NT2/D1 (cell line): ENCODE measurements around the gene PRKAA1.
"Not testable (repeated sequence)": the region's sequence is repeated elsewhere in the genome, so short reads cannot be mapped to it uniquely, and the experiment has no call there.

Experiments
- DNase-seq: peaks from one replicate; pipeline ENCODE4 v3.0.0-alpha.2; 2011; ENCODE audit warnings: low read depth, low spot score
- H3K27me3 ChIP-seq: 2 replicates; pipeline ENCODE4 v1.6.0; 2011; ENCODE audit warnings: mild to moderate bottlenecking; ENCODE audit not compliant: insufficient read length, insufficient read depth
- H3K36me3 ChIP-seq: 2 replicates; pipeline ENCODE4 v1.6.1; 2011; ENCODE audit warnings: mild to moderate bottlenecking, low read length, mixed read lengths; ENCODE audit not compliant: insufficient read depth, insufficient read length
- H3K4me1 ChIP-seq: 2 replicates; pipeline ENCODE4 v1.5.1; 2011; ENCODE audit not compliant: insufficient read depth, insufficient read length
- H3K4me3 ChIP-seq: 2 replicates; pipeline ENCODE4 v1.5.1; 2011; ENCODE audit warnings: low read depth; ENCODE audit not compliant: insufficient read length
- H3K9ac ChIP-seq: 2 replicates; pipeline ENCODE4 v1.6.0; 2011; ENCODE audit warnings: low read depth; ENCODE audit not compliant: insufficient read length
- H3K9me3 ChIP-seq: 2 replicates; pipeline ENCODE4 v1.5.1; 2011; ENCODE audit warnings: mild to moderate bottlenecking, low read length; ENCODE audit not compliant: insufficient read depth
- SUZ12 ChIP-seq: IDR thresholded peaks from 2 replicates; pipeline ENCODE4 v1.6.1; 2011; ENCODE audit not compliant: insufficient read length, insufficient read depth; ENCODE audit errors: extremely low read depth
- YY1 ChIP-seq: IDR thresholded peaks from 2 replicates; pipeline ENCODE4 v1.6.1; 2011; ENCODE audit not compliant: insufficient read length, insufficient read depth
- ZNF274 ChIP-seq: IDR thresholded peaks from 2 replicates; pipeline ENCODE4 v1.6.1; 2011; ENCODE audit warnings: mild to moderate bottlenecking, low read depth, low read length

The PRKAA1 gene

GRCh38 chr5:40828690-40829661, 30.8 kb upstream of the PRKAA1 start:
- DNase-seq: no peak
- no peak overlapping the region for H3K9ac ChIP-seq

GRCh38 chr5:40828021-40828631, 30.0 kb upstream of the PRKAA1 start:
- DNase-seq: no peak
- no peak for TF ChIP-seq ZNF274
- TF ChIP-seq YY1: no peak
- Histone ChIP-seq H3K36me3 (peaks cover 73% of the 10 kb centered on the region), H3K9me3 (no peaks in the 10 kb centered on the region), H3K4me1 (no peaks in the 10 kb centered on the region), H3K27me3 (no peaks in the 10 kb centered on the region), H3K4me3 (no peak overlapping the region), H3K9ac (no peak overlapping the region)

More at GRCh38 chr5:40828690-40829661, 30.8 kb upstream of the PRKAA1 start:
- H3K4me1 ChIP-seq: no peaks in the 10 kb centered on the region
- no peaks in the 10 kb centered on the region for H3K27me3 ChIP-seq
- H3K9me3 ChIP-seq: no peaks in the 10 kb centered on the region
- H3K4me3 ChIP-seq: no peak overlapping the region
- no peak for TF ChIP-seq ZNF274
- no peak for TF ChIP-seq SUZ12
- no peak for TF ChIP-seq YY1
- H3K36me3 ChIP-seq: peaks cover 82% of the 10 kb centered on the region

- Histone ChIP-seq H3K9me3 (no peaks in the 10 kb centered on the region), H3K9ac (no peak overlapping the region), H3K4me3 (no peak overlapping the region), H3K27me3 (no peaks in the 10 kb centered on the region), H3K36me3 (peaks cover 66% of the 10 kb centered on the region), H3K4me1 (no peaks in the 10 kb centered on the region)
- TF ChIP-seq SUZ12 (no peak), ZNF274 (no peak), YY1 (no peak)
- DNase-seq: no peak
Measured at GRCh38 chr5:40827188-40827977, 29.2 kb upstream of the PRKAA1 start.

GRCh38 chr5:40826489-40827187, 28.5 kb upstream of the PRKAA1 start:
- Histone ChIP-seq H3K4me3 (no peak overlapping the region), H3K9me3 (no peaks in the 10 kb centered on the region), H3K27me3 (no peaks in the 10 kb centered on the region), H3K9ac (no peak overlapping the region), H3K4me1 (no peaks in the 10 kb centered on the region), H3K36me3 (peaks cover 58% of the 10 kb centered on the region)
- DNase-seq: no peak
- TF ChIP-seq SUZ12: no peak
- TF ChIP-seq ZNF274: no peak
- no peak for TF ChIP-seq YY1

- not testable (repeated sequence) for H3K27me3 ChIP-seq, DNase-seq, H3K9me3 ChIP-seq, H3K9ac ChIP-seq, H3K4me1 ChIP-seq, H3K4me3 ChIP-seq
- peaks cover 47% of the 10 kb centered on the region for H3K36me3 ChIP-seq
Measured at GRCh38 chr5:40825461-40826043, 27.4 kb upstream of the PRKAA1 start.

GRCh38 chr5:40823459-40823858, 25.3 kb upstream of the PRKAA1 start:
- no peak overlapping the region for H3K4me3 ChIP-seq
- DNase-seq: no peak
- no peaks in the 10 kb centered on the region for H3K4me1 ChIP-seq
- peaks cover 26% of the 10 kb centered on the region for H3K36me3 ChIP-seq
- no peaks in the 10 kb centered on the region for H3K27me3 ChIP-seq
- no peak overlapping the region for H3K9ac ChIP-seq
- no peaks in the 10 kb centered on the region for H3K9me3 ChIP-seq
- no peak for TF ChIP-seq ZNF274
